ENCODE data around the gene NEK4.

The NEK4 gene

DNA sequence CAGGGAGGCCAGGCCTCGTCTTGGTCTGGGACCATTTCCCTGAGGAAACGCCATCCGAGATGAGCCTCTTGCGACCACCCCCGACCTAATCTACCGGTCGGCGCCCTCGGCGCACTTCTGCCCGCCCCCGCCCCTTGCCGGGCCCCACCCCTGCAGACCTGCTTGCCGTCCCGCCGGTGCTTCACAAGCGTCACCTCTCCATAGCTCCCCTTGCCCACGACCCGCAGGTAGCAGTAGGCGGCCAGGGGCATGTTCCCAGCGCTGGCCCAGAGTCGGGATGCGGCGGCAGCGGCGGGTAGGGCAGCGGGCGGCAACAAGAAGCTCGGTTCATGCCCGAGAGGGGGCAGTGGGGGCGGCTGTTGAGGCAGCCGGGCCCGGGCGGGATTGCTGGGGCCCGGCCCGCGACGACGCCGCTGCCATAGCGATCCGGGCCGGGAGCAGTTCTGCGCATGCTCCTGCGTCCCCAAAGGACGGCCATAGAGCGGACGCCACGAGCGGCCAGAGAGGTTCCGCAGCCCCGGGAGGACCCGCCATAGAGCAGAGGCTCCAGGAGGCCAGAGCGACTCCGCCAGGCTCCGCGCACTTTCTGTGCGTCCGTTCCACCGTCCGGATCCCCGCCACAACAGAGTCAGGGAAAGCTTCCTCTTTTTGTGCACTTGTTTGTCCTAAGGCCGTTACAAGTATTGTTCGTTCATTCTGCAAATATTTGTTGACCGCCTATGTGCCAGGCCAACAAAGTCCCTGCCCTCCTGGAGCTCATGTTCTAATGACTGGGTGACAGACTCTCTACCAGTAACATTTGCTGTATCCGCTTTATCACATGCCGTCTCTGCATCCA is at the start of gene NEK4:
Gene NEK4 (minus strand): TSS at position 445 of the 838 bp plus-strand sequence. CDS start 194 bp downstream, at position 251.
- DNase-seq (ENCODE audit: low read depth in 1 of 2, low spot score in 1 of 2) = peak; percentile 65 to 74

DNA sequence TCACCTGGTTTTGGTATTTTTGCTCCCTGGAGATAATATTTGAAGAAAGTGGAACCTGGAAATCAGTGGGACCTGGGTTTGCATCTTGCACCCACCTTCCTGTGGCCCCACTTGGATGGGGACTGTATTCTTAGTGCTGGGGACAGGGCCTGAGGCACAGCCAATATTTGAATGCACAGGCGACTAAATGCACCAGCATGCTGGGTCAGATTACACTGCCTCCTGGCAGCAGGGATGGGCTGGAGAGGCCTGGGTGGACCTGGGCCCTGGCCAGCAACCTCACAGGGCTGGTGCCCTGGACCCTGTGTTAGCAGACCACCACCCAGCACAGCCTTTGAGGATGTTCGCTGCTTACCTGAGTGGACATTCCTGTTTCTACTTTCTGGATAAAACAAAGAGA is 49.2 kb upstream of the NEK4 start:
- DNase-seq (ENCODE audit: low read depth in 1 of 2, low spot score in 1 of 2) = no peak

DNA sequence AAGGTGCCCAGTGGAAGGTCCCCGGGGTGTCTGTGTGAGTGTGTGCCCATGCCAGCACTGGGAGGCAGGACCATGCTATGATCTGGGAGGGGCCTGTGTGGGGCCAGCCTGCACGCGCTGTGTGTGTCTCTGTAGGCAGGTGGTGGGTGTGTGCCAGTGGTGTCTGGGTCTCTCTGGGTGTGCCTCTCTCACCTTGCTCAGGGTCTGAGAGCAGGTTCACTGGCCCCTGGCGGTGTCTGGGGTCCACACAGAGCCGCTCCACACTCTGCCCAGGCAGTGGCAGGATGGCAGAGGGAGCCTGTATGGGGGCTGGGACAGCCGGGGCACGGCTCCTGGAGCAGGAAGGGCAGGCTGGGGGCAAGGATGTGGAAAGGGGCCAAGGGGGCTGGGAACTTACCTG is 47.1 kb upstream of the NEK4 start:
- DNase-seq (ENCODE audit: low read depth in 1 of 2, low spot score in 1 of 2) = no peak

DNA sequence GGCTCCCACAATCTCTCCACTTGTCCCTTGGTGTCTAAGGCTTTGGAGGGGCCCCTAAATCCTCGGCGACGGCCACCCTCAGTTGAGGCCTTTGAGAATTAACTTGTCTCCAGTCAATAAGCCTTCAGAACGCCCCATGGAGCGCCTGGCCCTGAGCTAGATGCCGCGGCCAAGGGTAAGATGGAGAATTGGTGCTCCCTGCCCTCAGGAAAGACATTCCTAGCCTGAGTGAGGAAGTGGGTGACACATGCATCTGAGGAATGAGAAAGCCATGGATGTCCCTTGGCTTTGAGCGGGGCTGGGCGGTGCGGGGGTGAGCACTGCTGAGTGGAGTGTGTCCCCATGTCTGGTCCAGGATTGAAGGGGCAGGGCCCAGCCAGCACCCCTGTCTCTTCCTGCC is 46.5 kb upstream of the NEK4 start:
- DNase-seq (ENCODE audit: low read depth in 1 of 2, low spot score in 1 of 2) = no peak

DNA sequence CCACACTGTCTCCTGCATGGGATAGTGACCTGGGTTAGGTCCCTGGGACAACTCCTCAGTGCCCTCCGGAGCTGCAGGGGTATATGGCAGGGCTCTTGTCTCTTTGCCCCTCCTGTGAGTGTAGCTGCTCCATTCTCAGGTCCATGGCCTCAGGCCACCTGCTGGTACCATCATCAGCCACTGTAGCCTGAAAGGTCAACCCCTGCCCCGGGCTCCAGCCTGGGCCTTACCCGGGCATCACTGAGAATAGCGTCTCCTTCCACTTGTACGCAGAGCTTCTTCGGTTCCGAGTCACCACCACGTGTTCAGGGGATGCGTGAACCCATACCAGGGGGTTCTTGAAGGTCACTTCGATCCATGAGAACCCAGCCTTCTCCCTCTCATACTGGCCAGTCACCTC is 45.9 kb upstream of the NEK4 start:
- no peak for DNase-seq (ENCODE audit: low read depth in 1 of 2, low spot score in 1 of 2)

DNA sequence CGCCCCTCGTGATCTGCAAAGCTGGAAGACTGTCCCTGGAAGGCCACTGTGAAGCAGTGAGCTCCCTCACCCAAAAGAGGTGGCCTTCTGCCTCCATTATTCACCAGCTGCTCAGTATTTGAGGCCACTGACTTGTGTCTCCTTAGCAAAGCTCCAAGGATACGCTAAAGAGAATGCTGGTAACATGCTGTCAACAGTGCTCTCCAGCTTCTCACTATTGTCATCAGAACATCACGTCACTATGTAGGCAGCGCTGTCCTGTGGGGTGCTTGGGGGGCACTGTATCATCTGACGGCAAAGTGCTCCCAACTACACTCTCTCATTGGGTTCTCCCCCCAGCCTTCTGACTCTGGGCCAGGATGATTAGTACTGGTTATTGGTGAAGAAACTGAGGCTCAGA is 45.5 kb upstream of the NEK4 start:
- DNase-seq (ENCODE audit: low read depth in 1 of 2, low spot score in 1 of 2) = no peak

DNA sequence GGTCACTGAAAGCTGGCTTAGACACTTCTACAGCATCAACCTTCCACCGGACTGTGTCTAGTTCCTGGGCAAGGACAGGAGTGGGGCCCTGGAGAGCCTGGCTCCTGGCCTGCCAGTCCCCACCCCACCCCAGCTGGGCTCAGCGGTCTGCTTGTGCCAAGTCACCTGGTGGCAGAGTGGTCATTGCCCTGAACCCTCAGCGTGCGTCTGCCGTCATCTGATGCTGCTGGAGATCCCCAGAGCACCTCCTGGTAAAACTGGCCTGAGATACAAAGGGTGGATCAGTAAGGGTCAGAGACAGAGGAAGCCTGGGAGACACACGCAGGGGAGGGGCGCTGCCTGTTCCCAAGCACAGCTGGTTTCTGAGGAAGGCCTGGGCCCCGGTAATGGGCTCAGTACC is 43.1 kb upstream of the NEK4 start:
- no peak for DNase-seq (ENCODE audit: low read depth in 1 of 2, low spot score in 1 of 2)

DNA sequence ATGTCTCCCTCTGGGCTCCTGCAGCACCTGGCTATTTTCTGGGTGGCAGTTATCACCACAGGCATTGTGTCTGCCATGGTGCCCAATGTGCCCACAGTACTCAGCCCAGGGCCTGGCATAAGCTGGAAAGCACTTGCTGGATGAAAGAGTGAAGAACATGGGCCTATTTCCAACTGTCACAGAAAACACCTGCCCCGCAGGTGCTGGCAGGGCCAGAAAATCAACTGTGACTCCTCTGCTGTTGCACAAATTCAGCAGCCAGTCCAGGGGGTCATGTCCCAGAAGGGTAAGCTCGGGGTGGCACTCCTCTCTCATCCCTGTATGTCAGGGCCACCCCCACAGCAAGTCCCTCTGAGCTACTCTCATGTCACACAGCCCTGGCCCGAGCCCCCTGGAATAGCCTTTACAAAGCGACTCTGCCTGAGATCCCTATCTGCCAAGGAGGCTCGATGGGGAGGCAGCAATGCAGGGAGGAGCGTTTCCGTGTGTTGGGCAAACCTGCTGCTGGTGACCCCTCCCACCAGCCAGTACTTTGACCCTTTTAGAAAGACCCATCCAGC is 40.8 kb upstream of the NEK4 start:
- DNase-seq (ENCODE audit: low read depth in 1 of 2, low spot score in 1 of 2) = no peak

DNA sequence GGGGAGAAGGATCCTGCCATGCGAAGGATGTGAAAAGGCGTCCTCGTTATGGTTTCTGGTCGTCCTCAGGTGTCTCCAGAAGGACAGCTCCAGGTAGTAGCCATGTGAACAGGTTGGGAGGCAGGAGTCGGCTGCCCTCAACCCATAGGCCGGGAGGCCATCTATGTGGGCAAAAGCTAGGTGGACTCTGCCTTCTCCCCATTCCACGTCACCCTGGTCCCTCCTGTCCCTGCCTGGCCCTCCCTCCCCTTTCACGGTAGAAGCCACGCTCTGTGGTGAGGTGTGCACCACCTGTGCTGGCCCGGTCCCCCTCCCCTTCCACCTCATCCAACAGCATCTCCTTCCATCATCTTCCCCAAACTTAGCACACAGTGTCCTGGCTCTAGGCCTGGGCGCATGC is 40.2 kb upstream of the NEK4 start:
- no peak for DNase-seq (ENCODE audit: low read depth in 1 of 2, low spot score in 1 of 2)

DNA sequence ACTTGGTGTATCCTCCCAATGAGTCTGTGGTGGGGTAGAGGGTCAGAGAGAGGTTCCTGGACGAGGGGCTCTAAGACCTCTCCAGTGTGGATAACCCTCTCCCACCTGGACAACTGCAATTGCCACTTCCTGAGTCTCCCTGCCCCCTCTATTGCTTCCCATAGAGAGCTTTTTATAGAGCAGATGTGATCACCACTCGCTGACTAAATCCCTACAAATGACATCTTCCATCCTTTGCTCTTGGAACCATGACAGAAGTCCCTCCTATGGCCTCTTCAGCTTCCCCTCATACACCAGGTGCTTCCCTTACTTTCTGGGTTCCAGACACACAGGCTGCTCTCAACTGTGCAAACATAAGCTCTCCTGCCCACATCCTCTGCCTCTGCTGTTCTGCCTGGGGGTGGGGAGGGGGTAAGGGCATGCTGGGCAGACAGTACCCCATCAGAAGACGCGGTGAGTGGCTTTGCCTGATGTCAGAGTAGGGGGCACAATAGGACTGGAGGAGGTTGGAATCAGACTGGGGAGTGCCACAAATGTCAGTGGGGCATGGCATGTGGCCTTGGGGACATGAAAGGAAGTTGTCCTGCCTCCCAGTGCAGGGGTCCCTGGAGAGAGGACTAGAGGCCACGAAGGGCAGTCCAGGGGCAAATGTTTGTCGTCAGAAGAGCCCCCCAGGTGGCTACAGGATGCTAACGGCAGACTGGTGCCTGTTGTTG is 39.1 kb upstream of the NEK4 start:
- no peak for DNase-seq (ENCODE audit: low read depth in 1 of 2, low spot score in 1 of 2)

DNA sequence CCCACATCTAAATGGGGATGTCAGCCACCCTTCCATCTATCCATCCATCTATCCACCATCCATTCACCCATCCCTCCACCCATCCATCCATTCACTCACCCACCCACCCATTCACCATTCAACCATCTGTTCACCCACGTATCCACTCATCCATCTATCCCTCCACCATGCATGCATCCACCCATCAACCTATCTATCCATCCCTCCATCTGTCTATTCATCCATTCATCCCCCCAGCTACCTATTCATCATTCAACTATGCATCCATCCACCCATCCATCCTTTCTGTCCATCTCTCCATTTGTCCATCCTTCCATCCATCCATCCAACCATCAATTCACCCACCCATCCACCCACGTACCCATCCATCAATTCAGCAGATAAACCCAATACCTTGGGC is 38.4 kb upstream of the NEK4 start:
- DNase-seq (ENCODE audit: low read depth in 1 of 2, low spot score in 1 of 2) = no peak

DNA sequence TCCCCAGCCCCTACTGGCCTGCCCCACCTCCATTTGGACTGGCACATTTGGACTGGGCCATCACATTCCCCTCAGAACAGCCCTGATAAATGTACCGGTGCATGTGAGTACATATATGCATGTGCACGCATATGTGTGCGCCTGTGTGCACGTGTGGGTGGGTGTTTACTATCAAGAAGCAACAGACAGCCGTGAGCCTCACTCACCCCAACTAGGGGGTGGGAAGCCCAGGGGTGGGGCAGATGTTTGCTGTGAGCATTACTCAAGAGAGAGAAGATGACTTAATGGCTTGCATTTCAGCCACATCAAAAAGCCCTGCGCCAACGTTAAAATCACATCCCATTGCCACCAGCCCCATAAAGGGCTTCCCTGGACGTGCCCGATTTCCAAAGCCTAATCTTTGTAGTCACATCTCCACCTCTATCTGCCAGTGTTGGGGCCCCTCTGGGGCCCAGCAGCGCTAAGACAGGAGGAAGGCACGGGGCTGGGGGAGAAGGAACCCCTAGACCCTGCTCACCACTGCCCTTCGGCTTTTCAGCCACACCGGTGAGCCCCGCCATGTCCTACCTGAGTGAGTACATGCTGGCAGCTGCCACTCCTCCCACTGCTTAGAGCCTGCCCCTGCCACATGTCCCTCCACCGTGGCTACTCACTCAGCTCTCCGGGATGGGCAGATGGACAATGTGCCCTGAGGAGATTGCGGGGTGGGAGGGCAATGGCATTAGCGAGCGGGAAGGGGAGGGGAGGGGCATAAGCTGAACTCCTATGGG is 34.7 kb upstream of the NEK4 start:
- DNase-seq (ENCODE audit: low read depth in 1 of 2, low spot score in 1 of 2) = no peak

DNA sequence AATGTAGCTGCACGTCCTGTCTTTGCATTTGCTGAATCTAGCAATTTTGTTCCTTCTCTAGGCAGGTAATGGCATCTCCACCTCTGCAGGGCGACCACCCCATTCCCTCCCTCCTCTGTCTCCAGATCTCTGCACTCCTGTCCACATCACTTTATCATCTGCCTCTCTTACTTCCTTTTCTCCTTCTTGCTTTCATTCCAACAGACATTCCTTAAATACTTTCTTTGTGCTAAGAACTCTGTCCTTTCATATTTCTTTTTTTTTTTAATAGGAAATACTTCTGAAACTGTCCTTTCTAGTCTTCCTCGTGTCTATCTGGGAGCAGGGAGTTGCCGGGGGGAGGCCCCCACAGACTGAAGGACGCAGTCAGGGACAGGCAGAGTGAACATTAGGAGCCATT is 31.1 kb upstream of the NEK4 start:
- no peak for DNase-seq (ENCODE audit: low read depth in 1 of 2, low spot score in 1 of 2)

DNA sequence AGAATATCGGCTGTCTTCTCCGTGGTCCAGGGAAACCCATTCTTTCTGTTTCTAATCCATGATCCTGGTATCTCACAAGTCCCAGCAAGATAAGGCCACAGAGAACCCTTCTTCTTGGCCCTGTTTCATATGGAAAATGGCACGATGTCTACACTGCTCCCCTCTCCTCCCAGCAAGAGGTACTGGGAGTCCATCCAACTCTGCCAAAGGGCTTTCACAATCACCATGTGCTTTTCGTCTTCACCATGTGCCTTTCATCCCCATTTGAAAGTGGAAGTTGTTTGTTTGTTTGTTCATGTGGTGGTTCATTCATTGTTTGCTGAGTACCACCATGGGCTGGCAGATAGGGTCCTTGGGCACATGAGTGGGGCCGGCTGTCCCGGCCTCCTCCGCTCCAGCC is 29.3 kb upstream of the NEK4 start:
- DNase-seq (ENCODE audit: low read depth in 1 of 2, low spot score in 1 of 2) = no peak

DNA sequence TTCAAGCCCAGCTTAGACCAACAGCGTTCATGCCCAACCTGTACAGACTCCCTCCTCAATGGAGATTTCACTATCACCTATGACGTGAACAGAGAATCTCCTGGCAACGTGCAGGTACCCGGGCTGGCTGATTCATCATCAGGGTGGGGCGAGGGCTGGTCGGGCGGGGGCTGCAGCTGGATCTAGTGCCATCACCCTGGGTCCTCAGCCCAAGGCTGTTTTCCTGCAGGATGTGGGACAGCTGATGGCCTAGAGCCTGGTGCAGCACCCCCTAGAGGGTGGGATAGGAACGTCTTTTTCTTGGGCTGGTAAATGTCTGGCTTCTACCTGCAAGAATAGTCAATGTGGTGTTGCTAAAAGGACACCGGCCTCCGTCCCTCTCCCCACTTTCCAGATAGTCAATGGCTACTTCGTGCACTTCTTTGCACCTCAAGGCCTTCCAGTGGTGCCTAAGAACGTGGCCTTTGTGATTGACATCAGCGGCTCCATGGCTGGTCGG is 28.3 kb upstream of the NEK4 start:
- DNase-seq (ENCODE audit: low read depth in 1 of 2, low spot score in 1 of 2) = no peak

DNA sequence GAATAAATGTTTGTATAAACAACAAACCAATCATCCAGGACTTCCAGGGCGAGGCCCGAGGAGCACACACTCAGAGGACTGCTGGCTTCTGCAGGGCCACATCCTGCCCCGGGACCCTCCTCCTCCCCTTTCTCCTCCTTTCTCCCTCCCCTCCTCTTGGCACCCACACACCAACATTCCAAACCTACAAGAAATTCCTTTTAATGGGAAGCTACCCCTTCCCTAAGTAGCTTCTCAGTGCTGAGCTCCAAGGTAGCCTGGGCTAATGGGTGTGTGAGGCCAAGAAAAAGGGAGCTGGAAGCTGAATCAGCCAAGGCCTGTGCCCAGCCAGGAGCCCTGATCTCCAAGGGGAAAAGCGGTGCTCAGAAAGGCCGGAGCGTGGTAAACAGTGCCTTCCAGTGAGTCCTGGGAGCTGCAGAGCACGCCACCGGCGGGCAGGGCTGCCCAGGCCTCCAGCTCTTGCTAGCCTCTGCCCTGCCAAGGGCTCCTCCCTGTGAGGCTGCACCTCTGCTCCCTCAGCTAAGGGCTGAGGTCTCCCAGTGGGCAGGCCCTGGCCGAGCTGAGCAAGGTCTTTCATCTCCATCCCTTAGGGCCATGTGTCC is 27.7 kb upstream of the NEK4 start:
- no peak for DNase-seq (ENCODE audit: low read depth in 1 of 2, low spot score in 1 of 2)

DNA sequence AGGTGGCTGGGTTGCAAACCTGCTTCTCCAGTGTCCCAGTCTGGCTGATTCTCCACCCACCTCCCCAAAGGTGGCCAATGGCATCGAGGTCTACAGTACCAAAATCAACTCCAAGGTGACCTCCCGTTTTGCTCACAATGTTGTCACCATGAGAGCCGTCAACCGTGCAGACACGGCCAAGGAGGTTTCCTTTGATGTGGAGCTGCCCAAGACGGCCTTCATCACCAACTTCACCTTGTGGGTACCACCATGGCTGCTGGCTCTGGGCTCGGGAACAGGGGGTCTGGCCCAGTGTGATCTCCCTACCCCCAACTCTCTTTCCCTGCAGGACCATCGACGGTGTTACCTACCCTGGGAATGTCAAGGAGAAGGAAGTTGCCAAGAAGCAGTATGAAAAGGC is 25.7 kb upstream of the NEK4 start:
- no peak for DNase-seq (ENCODE audit: low read depth in 1 of 2, low spot score in 1 of 2)

DNA sequence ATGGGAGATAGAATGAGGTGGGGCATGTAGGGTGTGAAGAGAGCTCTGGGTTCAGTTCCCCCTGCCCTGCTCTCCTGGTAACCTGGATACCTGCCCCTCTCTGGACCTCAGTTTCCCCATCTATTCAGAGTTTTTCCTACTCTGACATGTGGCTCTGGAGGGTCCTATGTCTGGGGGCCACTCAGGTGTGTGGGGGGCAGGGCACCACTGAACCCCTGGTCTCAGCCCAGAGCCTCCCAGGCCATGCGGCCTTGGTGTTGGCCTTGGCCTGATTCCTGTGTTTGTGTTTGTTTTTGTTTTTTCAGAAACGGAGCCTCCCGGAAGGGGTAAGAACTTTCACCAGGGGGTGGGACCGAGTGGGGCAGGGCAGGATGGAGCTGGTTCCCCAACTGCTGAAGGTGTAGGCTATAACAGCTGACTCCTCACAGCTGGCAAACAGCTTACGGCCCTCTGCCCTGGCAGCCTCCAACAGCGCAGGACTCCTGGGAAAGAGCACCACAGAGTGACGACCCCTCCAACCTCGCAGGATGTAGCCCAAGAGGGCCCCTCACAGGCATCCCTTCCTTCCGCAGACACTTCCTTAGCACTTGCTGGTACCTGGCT is 24.7 kb upstream of the NEK4 start:
- DNase-seq (ENCODE audit: low read depth in 1 of 2, low spot score in 1 of 2) = no peak

DNA sequence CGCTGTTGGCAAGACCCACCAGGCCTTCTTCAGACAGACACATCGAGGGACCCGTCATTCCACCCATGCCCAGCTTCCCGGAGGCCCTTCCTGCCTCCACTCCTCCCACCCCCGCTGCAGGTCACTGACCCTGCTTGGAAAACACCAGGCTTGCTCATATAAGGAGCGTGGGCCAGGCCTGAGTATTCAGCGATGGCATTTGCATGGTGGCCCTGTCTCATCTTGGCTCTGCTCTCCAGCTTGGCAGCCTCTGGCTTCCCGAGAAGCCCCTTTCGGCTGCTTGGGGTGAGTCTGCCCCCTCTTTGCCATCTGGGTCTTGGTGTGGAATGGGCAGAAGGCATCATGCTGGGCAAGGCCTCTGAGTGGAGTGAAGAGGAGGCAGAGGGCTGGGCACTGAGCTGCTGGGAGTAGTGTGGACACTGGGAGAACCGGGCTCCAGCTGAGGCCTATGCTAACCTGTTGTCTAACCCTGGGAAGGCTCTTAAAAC is 23.9 kb upstream of the NEK4 start, which contains the start of gene ITIH3:
Gene ITIH3 (plus strand): TSS at position 185 of the 488 bp plus-strand sequence. CDS start 8 bp downstream, at position 193.
- no peak for DNase-seq (ENCODE audit: low read depth in 1 of 2, low spot score in 1 of 2)

Measured in activated T-helper 1 cell treated with anti-CD3 and anti-CD28 coated beads, Interleukin-2, amount 50 U/mL, for 16 hours (primary cell).